Pancreas (tissue), 10 donors: ENCODE measurements around the gene CADM3. TPM values are rescaled to one million over a fixed set of nuclear protein-coding genes. Genes with fewer than 3 reads are reported as not detected.

ENCODE experiments used
- ATAC-seq, 4 donors: fragments of 200-7000 bp; cut with Tn5 transposase; one replicate each; pipeline versions ENCODE4 v1.8.0 to v1.9.1; 2020; ENCODE audit warnings: mild to moderate bottlenecking in 4 of 4, moderate library complexity in 4 of 4
- DNase-seq, 6 donors: peaks; one replicate each; pipeline ENCODE4 v3.0.0-alpha.2; 2020
- FAIRE-seq: peaks from 2 replicates; lab custom pipeline; 2012; peaks lifted over from hg19 to GRCh38; lab: Jason Lieb, UNC
- H3K27ac ChIP-seq, 4 donors: fragments of 200-600 bp; sonication (generic); 1 replicate in 3 of 4; 2 replicates in 1 of 4; pipeline versions ENCODE4 v1.5.0 to v1.8.0; 2020
- H3K27me3 ChIP-seq, 4 donors: fragments of 200-600 bp; one replicate each; pipeline ENCODE4 v1.8.0; 2021
- H3K36me3 ChIP-seq, 3 donors: fragments of 200-600 bp; sonication (generic) in 1 of 3; one replicate each; pipeline versions ENCODE4 v1.5.0 to v1.8.0; 2020 to 2021
- H3K4me1 ChIP-seq, 3 donors: fragments of 200-600 bp; one replicate each; pipeline ENCODE4 v1.8.0; 2021
- H3K4me3 ChIP-seq, 4 donors: fragments of 200-600 bp; sonication (generic) in 2 of 4; one replicate each; pipeline versions ENCODE4 v1.5.0 to v1.8.0; 2020 to 2021
- H3K9me3 ChIP-seq, 4 donors: fragments of 200-600 bp; one replicate each; pipeline ENCODE4 v1.8.0; 2021
- CTCF ChIP-seq, 4 donors: fragments of 200-600 bp; sonication (generic) in 3 of 4; IDR thresholded peaks; one replicate each; pipeline versions ENCODE4 v1.5.0 to v1.8.0; 2021; ENCODE audit warnings: antibody characterized with exemption in 4 of 4
- WGBS, 2 donors: extraction: QIAGEN DNeasy Blood & Tissue Kit; methylation state at CpG; one replicate each; pipeline ENCODE4 v1.1.7; 2013; 5-methylcytosine and 5-hydroxymethylcytosine counted together
- intact Hi-C, 3 donors: fragments of 100-400 bp; cut with DNase I; formaldehyde crosslinking; loops; one replicate each; pipeline versions ENCODE4 v1.11.1 to v1.14.2; 2022
- polyA plus RNA-seq, 2 donors: library from polyadenylated mRNA; stranded (reverse); fragments of 200-250 nt; gene quantifications; one replicate each; pipeline ENCODE4 v1.2.3, GENCODE V29; 2013
- total RNA-seq, 6 donors: library from RNA; stranded (reverse); fragmentation: NEBNext Ultra II Directional in 4 of 6; extraction: Animal tissue kit (Norgen Biotek cat#: 25700) in 4 of 6; gene quantifications; one replicate each; pipeline versions ENCODE4 v1.2.1 to v1.2.4, GENCODE V29; 2021 to 2023
- donor health status: healthy with polysubstance abuse.
- donor health status: DM: no; HTN: no; CAD: no; lungs with moderate emphysema.
- donor health status: DM: no; HTN: no; CAD: no.
- donor health status: control.
- donor health status: control.
- donor health status: Bipolar disorder and iron deficiency.
- donor health status: DM: yes; HTN: yes; CAD: no.
- donor health status: DM: no; HTN: no; CAD: no.
- donor health status: DM: no; HTN: no; CAD: no.
- donor health status: DM: yes; HTN: yes; CAD: no.

The CADM3 gene
- total and polyA plus RNA-seq, 8 donors: 0.25 to 1.4 (median 0.75) TPM

GRCh38 chr1:159207080-159207479, 35.7 kb downstream of the CADM3 start:
- Histone ChIP-seq H3K4me1 (peaks cover 0 to 2% (median 0%) of the 10 kb centered on the region in 3 donors), H3K4me3 (no peak overlapping the region), H3K27ac (no peak overlapping the region), H3K27me3 (peaks cover 0 to 8% (median 0%) of the 10 kb centered on the region in 4 donors), H3K9me3 (no peaks in the 10 kb centered on the region), H3K36me3 (no peaks in the 10 kb centered on the region)
- intact Hi-C loops: loop anchor here in 1 of 3 donors (10.0 kb wide), 1 partner anchor 52 kb away; no protein-coding TSS in a partner anchor
- no peak for ATAC-seq
- no peak for DNase-seq
- WGBS, 2 donors: 61 to 64% methylated on average over 5 of the region's 5 CpGs
- TF ChIP-seq CTCF (IDR thresholded peaks at IDR 0.05): no peak
- no peak for FAIRE-seq

GRCh38 chr1:159207774-159208173, 36.4 kb downstream of the CADM3 start:
- 22 to 25% methylated on average over 8 of the region's 8 CpGs for WGBS, 2 donors
- H3K4me3 ChIP-seq: no peak overlapping the region
- H3K27me3 ChIP-seq: peaks cover 0 to 8% (median 0%) of the 10 kb centered on the region in 4 donors
- ATAC-seq: no peak
- no peak overlapping the region for H3K27ac ChIP-seq
- TF ChIP-seq CTCF (IDR thresholded peaks at IDR 0.05): no peak
- H3K36me3 ChIP-seq: no peaks in the 10 kb centered on the region
- no peaks in the 10 kb centered on the region for H3K9me3 ChIP-seq
- intact Hi-C loops: loop anchor here in 1 of 3 donors (10.0 kb wide), 1 partner anchor 53 kb away; no protein-coding TSS in a partner anchor
- FAIRE-seq: no peak
- DNase-seq: no peak
- peaks cover 0 to 2% (median 0%) of the 10 kb centered on the region in 3 donors for H3K4me1 ChIP-seq

GRCh38 chr1:159208175-159208825, 36.9 kb downstream of the CADM3 start:
- ATAC-seq: no peak
- 7 to 8% methylated on average over 7 of the region's 7 CpGs for WGBS, 2 donors
- Histone ChIP-seq H3K4me3 (no peak overlapping the region), H3K36me3 (no peaks in the 10 kb centered on the region), H3K9me3 (no peaks in the 10 kb centered on the region), H3K27ac (no peak overlapping the region), H3K27me3 (peaks cover 0 to 8% (median 0%) of the 10 kb centered on the region in 4 donors), H3K4me1 (peaks cover 0 to 2% (median 0%) of the 10 kb centered on the region in 3 donors)
- intact Hi-C loops: loop anchor here in 1 of 3 donors (10.0 kb wide), 1 partner anchor 53 kb away; no protein-coding TSS in a partner anchor
- TF ChIP-seq CTCF (IDR thresholded peaks at IDR 0.05): no peak
- no peak for FAIRE-seq
- DNase-seq: no peak

- Histone ChIP-seq H3K4me3 (no peak overlapping the region), H3K9me3 (no peaks in the 10 kb centered on the region), H3K36me3 (no peaks in the 10 kb centered on the region), H3K4me1 (peaks cover 0 to 2% (median 0%) of the 10 kb centered on the region in 3 donors), H3K27ac (no peak overlapping the region), H3K27me3 (peaks cover 0 to 8% (median 0%) of the 10 kb centered on the region in 4 donors)
- FAIRE-seq (no peak), ATAC-seq (no peak), DNase-seq (no peak)
- intact Hi-C loops: loop anchor here in 1 of 3 donors (10.0 kb wide), 1 partner anchor 54 kb away; no protein-coding TSS in a partner anchor
- 47 to 68% methylated on average over 7 of the region's 7 CpGs for WGBS, 2 donors
- TF ChIP-seq CTCF (IDR thresholded peaks at IDR 0.05): no peak
These were observed 37.6 kb downstream of the CADM3 start for GRCh38 chr1:159209061-159209460.
